HEK293 (cell line): ENCODE results near the gene HYI.

ENCODE experiments used
- CTCF ChIP-seq: fragments of 450-650 bp; formaldehyde crosslinking; IDR thresholded peaks from 2 replicates; pipeline ENCODE4 v1.5.1; 2016; ENCODE audit warnings: missing biosample characterization, missing genetic modification characterization
- REST ChIP-seq: fragments of 450-650 bp; formaldehyde crosslinking; IDR thresholded peaks from 2 replicates; pipeline ENCODE4 v1.5.1; 2016; ENCODE audit warnings: missing biosample characterization, missing genetic modification characterization
- SALL2 ChIP-seq: fragments of 450-650 bp; formaldehyde crosslinking; IDR thresholded peaks from 2 replicates; pipeline ENCODE4 v1.5.0; 2017; ENCODE audit warnings: missing biosample characterization, mild to moderate bottlenecking, missing genetic modification characterization, borderline replicate concordance
- ZNF280D ChIP-seq: fragments of 450-650 bp; formaldehyde crosslinking; IDR thresholded peaks from 2 replicates; pipeline ENCODE4 v1.5.1; 2016; ENCODE audit warnings: missing biosample characterization, missing genetic modification characterization
- ZNF513 ChIP-seq: fragments of 450-650 bp; IDR thresholded peaks from 2 replicates; pipeline ENCODE4 v1.5.1; 2018; ENCODE audit warnings: missing biosample characterization, missing genetic modification characterization
- ZNF626 ChIP-seq: fragments of 450-650 bp; sonication (Bioruptor Pico); formaldehyde crosslinking; IDR thresholded peaks from 2 replicates; pipeline ENCODE4 v1.5.1; 2018; ENCODE audit warnings: missing biosample characterization, missing genetic modification characterization, inconsistent platforms
- ZNF792 ChIP-seq: fragments of 450-650 bp; formaldehyde crosslinking; IDR thresholded peaks from 2 replicates; pipeline ENCODE4 v1.5.1; 2016; ENCODE audit warnings: missing biosample characterization, missing genetic modification characterization

GRCh38 chr1:43427524-43427923 is 26.2 kb downstream of the HYI start:
- TF ChIP-seq CTCF (tag by site-specific recombination) (no peak), REST (no peak), ZNF513 (tag by site-specific recombination) (no peak), ZNF626 (tag by site-specific recombination) (no peak), ZNF792 (tag by site-specific recombination) (no peak), ZNF280D (no peak), SALL2 (tag by site-specific recombination) (no peak)
